Chondrocyte (in vitro differentiated cells): ENCODE data around the gene SGK2. TPM values are rescaled to one million over a fixed set of nuclear protein-coding genes. Genes with fewer than 3 reads are reported as not detected.

Experiments used
- DNase-seq: peaks from one replicate; pipeline ENCODE4 v3.0.0; 2021; ENCODE audit warnings: mixed read lengths, low spot score
- H3K27ac Mint-ChIP-seq: one replicate; pipeline ENCODE4 v1.8.0; 2021; ENCODE audit warnings: mild to moderate bottlenecking, moderate library complexity, mixed read lengths; ENCODE audit not compliant: unreplicated experiment
- H3K27me3 Mint-ChIP-seq: 2 replicates; pipeline ENCODE4 v1.8.0; 2021; ENCODE audit warnings: low read depth, mixed read lengths
- H3K36me3 Mint-ChIP-seq: 2 replicates; pipeline ENCODE4 v1.8.0; 2021; ENCODE audit warnings: low read depth, mixed read lengths
- H3K4me1 Mint-ChIP-seq: 2 replicates; pipeline ENCODE4 v1.8.0; 2021; ENCODE audit warnings: low read depth, mild to moderate bottlenecking, mixed read lengths
- H3K4me3 Mint-ChIP-seq: one replicate; pipeline ENCODE4 v1.8.0; 2021; ENCODE audit warnings: mild to moderate bottlenecking, moderate library complexity, mixed read lengths; ENCODE audit not compliant: unreplicated experiment
- H3K9me3 Mint-ChIP-seq: 2 replicates; pipeline ENCODE4 v1.8.0; 2021; ENCODE audit warnings: low read depth, mixed read lengths
- CTCF ChIP-seq: fragments of 200-600 bp; sonication (generic); IDR thresholded peaks from 2 replicates; pipeline ENCODE4 v1.5.0; 2021; ENCODE audit warnings: antibody characterized with exemption, mild to moderate bottlenecking, moderate library complexity
- total RNA-seq: library from RNA; stranded (reverse); gene quantifications from 3 replicates; pipeline ENCODE4 v1.2.1, GENCODE V29; 2021

SGK2 gene
- total RNA-seq, 1 donor from 2014 or later: 0.45 TPM

- no peak for TF ChIP-seq CTCF
- Mint-ChIP-seq H3K27me3 (no peaks in the 10 kb centered on the region), H3K4me3 (no peak overlapping the region), H3K36me3 (peaks cover 21% of the 10 kb centered on the region), H3K9me3 (peaks cover 8% of the 10 kb centered on the region), H3K27ac (no peak overlapping the region), H3K4me1 (no peaks in the 10 kb centered on the region)
- DNase-seq: no peak
These were observed 14.3 kb upstream of the SGK2 start for GRCh38 chr20:43544501-43544900.

GRCh38 chr20:43545837-43546578, 12.8 kb upstream of the SGK2 start:
- H3K27ac Mint-ChIP-seq: no peak overlapping the region
- peaks cover 8% of the 10 kb centered on the region for H3K9me3 Mint-ChIP-seq
- H3K4me1 Mint-ChIP-seq: peaks cover 3% of the 10 kb centered on the region
- DNase-seq: no peak
- no peaks in the 10 kb centered on the region for H3K27me3 Mint-ChIP-seq
- no peak for TF ChIP-seq CTCF
- no peak overlapping the region for H3K4me3 Mint-ChIP-seq
- H3K36me3 Mint-ChIP-seq: peaks cover 22% of the 10 kb centered on the region

GRCh38 chr20:43548273-43548880, 10.4 kb upstream of the SGK2 start:
- Mint-ChIP-seq H3K4me1 (peaks cover 12% of the 10 kb centered on the region), H3K4me3 (no peak overlapping the region), H3K9me3 (peaks cover 8% of the 10 kb centered on the region), H3K27ac (no peak overlapping the region), H3K27me3 (no peaks in the 10 kb centered on the region), H3K36me3 (peaks cover 22% of the 10 kb centered on the region)
- DNase-seq: no peak
- no peak for TF ChIP-seq CTCF

GRCh38 chr20:43549416-43550065, 9.3 kb upstream of the SGK2 start:
- peaks cover 12% of the 10 kb centered on the region for H3K4me1 Mint-ChIP-seq
- no peaks in the 10 kb centered on the region for H3K27me3 Mint-ChIP-seq
- H3K36me3 Mint-ChIP-seq: peaks cover 19% of the 10 kb centered on the region
- TF ChIP-seq CTCF: no peak
- no peak overlapping the region for H3K4me3 Mint-ChIP-seq
- H3K27ac Mint-ChIP-seq: no peak overlapping the region
- peak; percentile 60 for DNase-seq
- H3K9me3 Mint-ChIP-seq: peaks cover 11% of the 10 kb centered on the region

- H3K36me3 Mint-ChIP-seq: peaks cover 19% of the 10 kb centered on the region
- H3K27ac Mint-ChIP-seq: no peak overlapping the region
- TF ChIP-seq CTCF: no peak
- DNase-seq: peak; percentile 36
- H3K4me3 Mint-ChIP-seq: no peak overlapping the region
- peaks cover 12% of the 10 kb centered on the region for H3K4me1 Mint-ChIP-seq
- no peaks in the 10 kb centered on the region for H3K27me3 Mint-ChIP-seq
- peaks cover 11% of the 10 kb centered on the region for H3K9me3 Mint-ChIP-seq
These were observed 8.4 kb upstream of the SGK2 start for GRCh38 chr20:43550456-43550855.
